CMK (cell line): Measurements from ENCODE around the gene NUTF2.

Experiments
- DNase-seq: peaks from one replicate; pipeline ENCODE4 v3.0.0-alpha.2; 2010; ENCODE audit warnings: low read depth

Gene NUTF2

GRCh38 chr16:67837811-67838210, 8.9 kb upstream of the NUTF2 start:
- no peak for DNase-seq

GRCh38 chr16:67841198-67841815, 5.4 kb upstream of the NUTF2 start:
- DNase-seq, result no peak

GRCh38 chr16:67841816-67842508, 4.8 kb upstream of the NUTF2 start, which contains the start of gene THAP11:
THAP11 (plus strand) TSS chr16:67842320; CDS start chr16:67842555, 235 bp downstream.
- peak; percentile 89 for DNase-seq

- peak; percentile 51 for DNase-seq
Observed at GRCh38 chr16:67842509-67843342, 4.0 kb upstream of the NUTF2 start.

- no peak for DNase-seq
Observed at GRCh38 chr16:67843343-67843765, 3.4 kb upstream of the NUTF2 start.

GRCh38 chr16:67844497-67844896, 2.2 kb upstream of the NUTF2 start:
- DNase-seq, result no peak

- DNase-seq, result no peak
Observed at GRCh38 chr16:67845291-67846062, 1.3 kb upstream of the NUTF2 start.

- no peak for DNase-seq
Observed at GRCh38 chr16:67846063-67846319, 742 bp upstream of the NUTF2 start.

- peak; percentile 48 for DNase-seq
Observed at GRCh38 chr16:67847064-67847861, 530 bp downstream of the NUTF2 start, which contains the start of gene CENPT. CENPT (minus strand) TSS chr16:67847693; CDS start chr16:67833859, 13,834 bp downstream.

- DNase-seq, result no peak
Observed at GRCh38 chr16:67848118-67848517, 1.4 kb downstream of the NUTF2 start.

GRCh38 chr16:67853670-67854069, 6.9 kb downstream of the NUTF2 start:
- DNase-seq, result no peak

- DNase-seq, result no peak
Observed at GRCh38 chr16:67855789-67856188, 9.1 kb downstream of the NUTF2 start.

GRCh38 chr16:67856927-67857546, 10.3 kb downstream of the NUTF2 start:
- no peak for DNase-seq

- no peak for DNase-seq
Observed at GRCh38 chr16:67857547-67858233, 11.0 kb downstream of the NUTF2 start.

GRCh38 chr16:67858500-67858899, 11.8 kb downstream of the NUTF2 start:
- no peak for DNase-seq

GRCh38 chr16:67860589-67861398, 14.1 kb downstream of the NUTF2 start:
- DNase-seq, result no peak

- DNase-seq, result no peak
Observed at GRCh38 chr16:67861877-67862276, 15.1 kb downstream of the NUTF2 start.

- DNase-seq, result no peak
Observed at GRCh38 chr16:67862623-67863583, 16.2 kb downstream of the NUTF2 start.
